ENCODE results near the gene DCLK1. TPM values are rescaled to one million over a fixed set of nuclear protein-coding genes. Genes with fewer than 3 reads are reported as not detected.

The DCLK1 gene
- total RNA-seq, 1 donor from 2014 or later: 3.9 TPM

DNA sequence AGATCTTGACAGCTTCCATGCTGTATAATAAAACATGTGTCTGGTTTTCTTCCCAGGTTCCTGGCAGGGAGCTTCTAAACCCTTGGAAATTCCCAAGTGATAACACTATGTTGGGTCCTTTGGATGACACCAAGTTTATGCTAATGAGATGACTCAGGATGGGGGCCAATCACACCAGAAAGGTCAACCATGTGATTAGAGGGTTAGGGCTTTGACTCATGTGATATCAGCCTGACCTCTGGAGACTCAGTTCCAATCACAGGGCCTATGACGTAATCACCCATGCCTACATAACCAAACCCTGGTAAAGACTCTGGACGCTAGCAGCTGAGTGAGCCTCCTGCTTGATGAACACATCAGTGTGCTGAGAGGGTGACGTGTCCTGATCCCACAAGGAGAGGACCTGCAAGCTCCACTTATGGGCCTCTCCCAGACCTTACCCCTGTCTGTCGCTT is 203.6 kb downstream of the DCLK1 start:
- H3K4me3 Mint-ChIP-seq (ENCODE audit: low read depth): no peak overlapping the region
- no peaks in the 10 kb centered on the region for H3K4me1 Mint-ChIP-seq (ENCODE audit: low read depth)
- H3K36me3 Mint-ChIP-seq (ENCODE audit: insufficient read depth): peaks cover 2% of the 10 kb centered on the region
- H3K27me3 Mint-ChIP-seq: peaks cover 3% of the 10 kb centered on the region
- TF ChIP-seq, protein P1, sequence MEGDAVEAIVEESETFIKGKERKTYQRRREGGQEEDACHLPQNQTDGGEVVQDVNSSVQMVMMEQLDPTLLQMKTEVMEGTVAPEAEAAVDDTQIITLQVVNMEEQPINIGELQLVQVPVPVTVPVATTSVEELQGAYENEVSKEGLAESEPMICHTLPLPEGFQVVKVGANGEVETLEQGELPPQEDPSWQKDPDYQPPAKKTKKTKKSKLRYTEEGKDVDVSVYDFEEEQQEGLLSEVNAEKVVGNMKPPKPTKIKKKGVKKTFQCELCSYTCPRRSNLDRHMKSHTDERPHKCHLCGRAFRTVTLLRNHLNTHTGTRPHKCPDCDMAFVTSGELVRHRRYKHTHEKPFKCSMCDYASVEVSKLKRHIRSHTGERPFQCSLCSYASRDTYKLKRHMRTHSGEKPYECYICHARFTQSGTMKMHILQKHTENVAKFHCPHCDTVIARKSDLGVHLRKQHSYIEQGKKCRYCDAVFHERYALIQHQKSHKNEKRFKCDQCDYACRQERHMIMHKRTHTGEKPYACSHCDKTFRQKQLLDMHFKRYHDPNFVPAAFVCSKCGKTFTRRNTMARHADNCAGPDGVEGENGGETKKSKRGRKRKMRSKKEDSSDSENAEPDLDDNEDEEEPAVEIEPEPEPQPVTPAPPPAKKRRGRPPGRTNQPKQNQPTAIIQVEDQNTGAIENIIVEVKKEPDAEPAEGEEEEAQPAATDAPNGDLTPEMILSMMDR (IDR thresholded peaks at IDR 0.05; ENCODE audit: unreplicated experiment): no peak
- no peak overlapping the region for H3K27ac Mint-ChIP-seq
- H3K9me3 Mint-ChIP-seq (ENCODE audit: low read depth): peaks cover 5% of the 10 kb centered on the region
- DNase-seq (ENCODE audit: low spot score, unreplicated experiment): no peak

DNA sequence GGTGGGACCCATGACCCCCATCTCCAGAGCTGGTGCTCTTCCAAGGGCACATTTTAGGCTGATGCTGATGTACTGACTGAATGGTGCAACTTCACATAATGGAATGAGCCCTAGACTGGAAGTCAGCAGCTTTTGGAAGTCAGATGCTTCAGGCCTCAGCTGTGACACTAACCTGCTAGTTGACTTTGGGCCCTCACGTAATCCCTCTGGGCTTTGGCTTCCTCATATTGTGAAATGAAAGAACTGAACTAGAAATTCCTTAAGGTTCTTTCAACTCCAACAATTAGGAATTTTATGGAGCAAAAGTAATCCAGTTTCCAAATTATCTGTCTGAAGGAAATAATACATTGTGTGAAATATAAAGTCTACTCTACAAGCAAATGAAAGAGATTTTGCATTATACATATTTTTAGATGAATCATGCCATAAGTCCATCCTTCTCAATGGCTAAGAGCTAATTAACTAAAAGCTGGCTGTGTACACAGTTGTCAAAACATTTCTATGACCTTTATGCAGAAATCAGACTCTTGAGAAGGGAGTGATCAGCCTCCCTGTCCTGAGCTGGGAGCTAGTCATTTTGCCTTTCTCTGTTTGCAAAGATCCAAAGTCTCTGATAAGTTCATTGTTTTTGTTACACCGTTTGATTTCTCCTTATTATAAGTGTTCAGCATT is 204.2 kb downstream of the DCLK1 start:
- no peaks in the 10 kb centered on the region for H3K4me1 Mint-ChIP-seq (ENCODE audit: low read depth)
- H3K27me3 Mint-ChIP-seq: peaks cover 3% of the 10 kb centered on the region
- H3K27ac Mint-ChIP-seq: no peak overlapping the region
- H3K9me3 Mint-ChIP-seq (ENCODE audit: low read depth): no peaks in the 10 kb centered on the region
- TF ChIP-seq, protein P1 (IDR thresholded peaks at IDR 0.05; ENCODE audit: unreplicated experiment): no peak
- H3K36me3 Mint-ChIP-seq (ENCODE audit: insufficient read depth): no peaks in the 10 kb centered on the region
- DNase-seq (ENCODE audit: low spot score, unreplicated experiment): no peak
- no peak overlapping the region for H3K4me3 Mint-ChIP-seq (ENCODE audit: low read depth)

DNA sequence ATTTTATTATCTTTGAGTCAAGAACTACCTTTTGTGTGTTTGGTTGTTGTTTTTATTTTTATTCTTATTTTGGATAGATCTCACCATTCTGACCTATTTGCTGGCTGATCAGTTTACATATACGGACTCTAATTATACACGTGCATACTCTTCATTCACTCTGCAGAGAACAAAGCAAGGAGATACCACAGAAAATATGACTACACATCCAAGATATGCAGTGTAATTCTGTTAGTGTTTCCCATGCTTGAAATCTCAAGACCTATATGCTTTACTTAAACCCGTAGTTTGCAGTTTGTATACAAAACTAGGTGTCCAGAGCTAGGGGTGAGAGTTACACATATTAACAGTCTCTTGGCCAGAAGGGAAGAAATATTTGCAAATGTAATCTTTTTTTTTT is 205.5 kb downstream of the DCLK1 start:
- H3K27ac Mint-ChIP-seq: no peak overlapping the region
- no peak overlapping the region for H3K4me3 Mint-ChIP-seq (ENCODE audit: low read depth)
- H3K4me1 Mint-ChIP-seq (ENCODE audit: low read depth): no peaks in the 10 kb centered on the region

DNA sequence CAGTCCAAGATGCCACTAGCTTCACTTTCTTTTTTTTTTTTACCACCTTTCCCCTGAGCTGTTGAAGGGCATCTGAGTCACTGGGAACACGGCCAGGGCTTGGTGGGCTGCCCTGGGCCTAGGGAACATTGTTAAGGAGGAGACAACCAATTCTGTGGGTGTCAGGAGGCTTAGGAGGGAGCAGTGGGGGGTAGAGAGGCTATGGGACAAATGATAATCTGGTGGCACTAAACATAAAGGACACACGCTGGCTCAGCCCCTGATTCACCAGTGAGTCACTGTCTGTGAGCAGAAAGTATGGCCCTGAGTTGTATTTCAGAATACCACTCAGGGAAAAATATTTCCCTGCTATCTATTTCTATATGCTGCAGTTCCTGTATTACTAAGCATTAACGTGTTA is 207.8 kb downstream of the DCLK1 start:
- H3K36me3 Mint-ChIP-seq (ENCODE audit: insufficient read depth): no peaks in the 10 kb centered on the region
- no peak for DNase-seq (ENCODE audit: low spot score, unreplicated experiment)

More for the DNA sequence above, 205.5 kb downstream of the DCLK1 start:
- H3K9me3 Mint-ChIP-seq (ENCODE audit: low read depth): no peaks in the 10 kb centered on the region
- no peak for DNase-seq (ENCODE audit: low spot score, unreplicated experiment)
- TF ChIP-seq, protein P1 (IDR thresholded peaks at IDR 0.05; ENCODE audit: unreplicated experiment): no peak
- H3K36me3 Mint-ChIP-seq (ENCODE audit: insufficient read depth): no peaks in the 10 kb centered on the region
- peaks cover 13% of the 10 kb centered on the region for H3K27me3 Mint-ChIP-seq

DNA sequence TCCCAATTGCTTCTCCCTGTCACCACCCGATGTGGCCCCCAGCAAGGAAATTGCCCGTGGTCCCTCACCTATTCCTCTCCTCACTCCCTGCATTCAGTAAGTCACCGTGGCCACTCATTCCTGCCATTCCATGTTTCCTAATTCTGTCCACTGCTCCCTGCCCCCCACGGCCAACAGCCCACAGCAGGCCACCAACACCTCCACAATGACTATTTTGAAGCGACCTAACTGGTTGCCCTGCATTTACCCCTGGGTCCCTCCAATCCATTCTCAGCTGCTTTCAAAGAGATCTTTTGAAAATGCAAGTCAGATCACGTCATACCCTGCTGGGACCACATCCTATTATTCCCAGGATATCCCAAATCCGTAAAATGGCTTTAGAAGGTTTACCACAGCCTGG is 210.4 kb downstream of the DCLK1 start:
- Mint-ChIP-seq H3K27ac (no peak overlapping the region), H3K4me1 (ENCODE audit: low read depth) (peaks cover 2% of the 10 kb centered on the region), H3K36me3 (ENCODE audit: insufficient read depth) (no peaks in the 10 kb centered on the region), H3K27me3 (peaks cover 34% of the 10 kb centered on the region), H3K9me3 (ENCODE audit: low read depth) (no peaks in the 10 kb centered on the region), H3K4me3 (ENCODE audit: low read depth) (no peak overlapping the region)
- DNase-seq (ENCODE audit: low spot score, unreplicated experiment): no peak
- TF ChIP-seq, protein P1 (IDR thresholded peaks at IDR 0.05; ENCODE audit: unreplicated experiment): no peak

More for the DNA sequence above, 207.8 kb downstream of the DCLK1 start:
- H3K4me1 Mint-ChIP-seq (ENCODE audit: low read depth): no peaks in the 10 kb centered on the region
- H3K9me3 Mint-ChIP-seq (ENCODE audit: low read depth): no peaks in the 10 kb centered on the region
- TF ChIP-seq, protein P1 (IDR thresholded peaks at IDR 0.05; ENCODE audit: unreplicated experiment): no peak
- no peak overlapping the region for H3K4me3 Mint-ChIP-seq (ENCODE audit: low read depth)
- peaks cover 18% of the 10 kb centered on the region for H3K27me3 Mint-ChIP-seq
- no peak overlapping the region for H3K27ac Mint-ChIP-seq
